Stimulated activated CD4-positive, alpha-beta T cell treated with anti-CD3 and anti-CD28 coated beads, Interleukin-4, amount 100 ng/mL, for 4 hours (primary cell): ENCODE measurements around the gene TAS2R40.
"Not testable (repeated sequence)": the region's sequence is repeated elsewhere in the genome, so short reads cannot be mapped to it uniquely, and the experiment has no call there.

Experiments
- DNase-seq, 2 experiments: peaks; one replicate each; pipeline ENCODE4 v3.0.0-alpha.2; 2020

Gene TAS2R40

DNA sequence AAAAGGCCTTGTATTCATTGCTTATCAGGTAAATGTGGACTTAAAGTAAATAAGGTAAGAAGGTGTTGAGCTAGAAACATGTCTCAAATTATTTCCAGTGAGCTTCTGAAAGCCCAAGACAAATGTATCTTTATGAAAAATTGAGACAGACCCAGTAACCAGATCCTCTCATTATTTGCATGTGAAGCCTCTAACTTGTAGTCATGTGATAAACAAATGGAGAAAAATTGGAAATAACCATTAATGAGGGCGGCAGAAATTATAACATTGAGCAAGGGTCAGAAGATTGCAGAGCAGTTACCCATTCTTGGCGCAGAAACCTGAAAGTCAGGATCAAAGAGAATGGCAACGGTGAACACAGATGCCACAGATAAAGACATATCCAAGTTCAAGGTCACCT, at the start of gene TAS2R40:
Gene TAS2R40, plus strand, starts transcription at position 301 of the 400 bp plus-strand sequence. Its CDS starts 42 bp downstream, at position 343.
- no peak for DNase-seq

DNA sequence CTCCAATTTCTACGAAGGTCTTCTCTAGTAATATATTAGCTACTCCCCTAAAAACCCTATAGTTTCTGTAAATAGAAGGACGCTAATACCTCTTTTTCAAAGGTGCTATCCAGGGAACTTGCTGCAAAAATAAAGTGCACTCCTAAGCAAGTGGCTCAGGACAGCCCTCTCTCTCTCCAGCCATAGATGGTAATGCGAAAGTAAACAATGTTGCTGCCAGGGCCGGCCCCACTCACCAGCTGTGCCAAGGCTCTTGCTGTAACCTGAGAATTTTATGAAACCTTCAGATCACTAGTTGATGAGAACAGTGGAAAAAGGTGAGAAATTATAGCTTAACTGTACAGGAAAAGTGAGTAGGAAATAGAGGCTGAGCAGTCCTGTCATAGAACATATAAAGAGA, 49.5 kb upstream of the TAS2R40 start:
- no peak for DNase-seq

DNA sequence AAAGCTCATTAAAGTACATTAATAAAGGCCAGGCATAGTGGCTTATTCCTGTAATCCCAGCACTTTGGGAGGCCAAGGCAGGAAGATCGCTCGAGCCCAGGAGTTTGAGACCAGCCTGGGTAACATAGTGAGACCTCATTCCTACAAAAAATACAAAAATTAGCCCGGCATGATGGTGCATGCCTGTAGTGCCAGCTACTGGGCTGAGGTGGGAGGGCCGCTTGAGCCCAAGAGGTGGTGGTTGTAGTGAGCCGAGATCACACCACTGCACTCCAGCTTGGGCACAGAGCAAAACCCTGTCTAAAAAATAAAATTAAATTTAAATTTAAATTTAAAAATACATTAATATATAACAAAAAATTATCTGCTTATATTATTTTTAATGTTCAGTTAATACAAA, 45.7 kb upstream of the TAS2R40 start:
- no peak for DNase-seq

DNA sequence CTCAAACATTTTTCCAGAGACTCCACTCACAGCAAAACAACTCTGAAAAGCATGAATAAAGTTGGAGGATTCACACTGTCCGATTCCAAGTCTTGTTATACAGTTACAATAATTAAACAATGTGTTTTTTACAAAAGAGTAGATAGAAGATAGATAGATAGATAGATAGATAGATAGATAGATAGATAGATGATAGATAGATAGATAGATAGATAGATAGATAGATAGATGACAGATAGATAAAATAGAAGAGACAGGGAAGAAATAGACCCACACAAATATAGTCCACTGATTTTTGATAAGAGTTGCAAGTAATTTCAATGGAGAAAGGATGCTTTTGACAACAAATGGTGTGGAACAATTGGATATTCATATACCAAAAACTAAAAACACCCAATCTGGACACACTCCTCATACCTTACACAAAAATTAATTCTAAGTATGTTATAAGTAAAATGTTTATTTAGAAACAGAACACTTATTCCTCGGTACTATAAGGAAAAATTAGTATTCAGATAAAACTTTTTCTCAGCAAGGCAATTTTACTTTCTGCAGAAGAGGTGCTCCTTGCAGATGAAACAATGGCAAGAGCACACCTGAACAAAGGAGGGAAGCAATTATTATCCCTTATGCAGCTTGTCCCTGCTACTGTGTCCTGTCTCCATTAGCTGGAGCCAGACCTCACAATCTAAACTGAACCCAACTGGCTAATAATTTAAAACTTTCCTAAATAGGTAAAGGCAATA, 44.3 kb upstream of the TAS2R40 start:
- DNase-seq, result no peak

DNA sequence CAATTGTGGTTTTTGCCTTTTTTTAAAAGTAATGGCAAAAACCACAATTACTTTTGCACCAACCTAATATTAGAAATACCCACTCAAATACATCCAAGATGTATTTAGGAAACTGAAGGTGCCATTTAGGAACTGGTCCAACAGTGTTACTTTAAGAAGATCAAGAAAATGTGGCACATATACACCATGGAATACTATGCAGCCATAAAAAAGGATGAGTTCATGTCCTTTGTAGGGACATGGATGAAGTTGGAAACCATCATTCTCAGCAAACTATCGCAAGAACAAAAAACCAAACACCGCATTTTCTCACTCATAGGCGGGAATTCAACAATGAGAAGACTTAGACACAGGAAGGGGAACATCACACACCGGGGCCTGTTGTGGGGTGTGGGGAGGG, 41.1 kb upstream of the TAS2R40 start:
- DNase-seq, result not testable (repeated sequence)

DNA sequence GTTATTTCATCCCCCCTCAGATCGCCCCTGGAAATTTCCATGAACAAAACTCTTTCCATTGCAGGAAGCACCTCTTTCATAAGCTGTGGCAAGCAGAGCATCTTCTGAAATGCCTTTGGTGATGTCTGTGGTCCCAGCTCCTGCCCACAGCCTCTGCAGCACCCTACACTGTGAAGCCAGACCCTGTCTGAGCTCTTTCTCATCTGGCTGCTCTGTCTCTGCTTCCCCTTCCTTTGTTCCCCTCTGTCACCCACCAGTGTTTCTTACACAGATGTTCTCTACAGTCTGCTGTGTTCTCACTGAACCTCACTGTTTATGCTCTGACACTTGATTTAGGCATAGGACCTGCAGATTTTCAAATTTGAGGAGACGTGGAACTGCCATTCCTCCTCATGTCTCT, 40.5 kb upstream of the TAS2R40 start:
- DNase-seq, result no peak

DNA sequence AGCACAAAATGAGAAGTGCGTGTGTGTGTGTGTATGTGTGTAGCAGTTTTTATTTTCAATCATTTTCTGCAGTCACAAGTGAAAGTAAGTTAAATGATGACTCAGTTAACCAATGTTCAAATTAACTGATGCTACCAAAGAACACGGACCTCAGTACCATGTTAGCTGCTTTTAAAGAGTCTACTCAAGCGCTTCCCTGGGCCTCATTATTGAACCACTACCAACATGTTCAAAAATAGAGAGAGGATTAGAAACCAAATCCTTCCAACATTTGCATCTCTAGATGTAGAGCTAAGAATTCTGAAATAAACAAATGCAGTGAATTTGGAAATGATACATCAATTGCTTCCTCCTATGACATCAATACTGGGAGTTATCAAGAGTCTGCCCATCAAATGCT, 38.8 kb upstream of the TAS2R40 start, which contains the start of gene TAS2R39:
Gene TAS2R39, plus strand, starts transcription at position 396 of the 400 bp plus-strand sequence. Its CDS starts 0 bp downstream, at position 396.
- DNase-seq, result no peak

DNA sequence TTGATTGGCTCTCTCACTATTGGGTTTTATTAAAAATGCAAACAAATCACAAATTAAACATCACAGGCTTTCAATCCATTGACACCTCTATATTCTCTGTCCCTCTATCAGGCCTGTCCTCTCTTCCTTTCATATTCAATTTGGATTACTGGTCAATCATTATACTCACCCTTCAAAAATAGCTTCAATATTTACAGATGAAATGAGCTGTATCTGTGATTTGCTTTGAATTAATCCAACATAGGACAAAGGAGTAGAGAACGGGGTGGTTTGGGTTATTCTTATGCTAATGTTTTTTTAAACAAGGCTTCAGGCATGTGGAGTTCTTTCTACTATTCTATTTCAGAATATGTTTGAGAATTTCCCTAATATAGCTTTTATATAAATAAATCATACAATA, 36.3 kb upstream of the TAS2R40 start:
- no peak for DNase-seq

DNA sequence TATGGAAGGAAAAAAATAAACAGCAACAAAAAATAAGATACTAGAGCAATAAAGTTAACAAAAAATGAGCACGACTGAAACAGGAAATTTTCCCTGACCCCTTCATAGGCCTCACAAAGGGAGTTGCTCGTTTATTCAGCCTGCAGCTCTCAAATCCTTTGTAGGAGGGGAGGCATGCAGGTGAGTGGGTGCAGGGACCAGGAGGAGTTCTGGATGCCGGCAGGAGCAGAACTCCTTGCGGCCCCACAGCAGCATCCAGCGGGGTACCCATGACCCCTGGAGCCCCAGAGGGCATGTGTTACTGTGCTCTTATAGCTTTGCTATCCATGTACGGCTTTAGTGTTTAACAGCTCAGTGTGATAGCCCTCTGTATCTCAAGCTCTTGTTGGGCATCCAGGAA, 32.8 kb upstream of the TAS2R40 start:
- no peak for DNase-seq

DNA sequence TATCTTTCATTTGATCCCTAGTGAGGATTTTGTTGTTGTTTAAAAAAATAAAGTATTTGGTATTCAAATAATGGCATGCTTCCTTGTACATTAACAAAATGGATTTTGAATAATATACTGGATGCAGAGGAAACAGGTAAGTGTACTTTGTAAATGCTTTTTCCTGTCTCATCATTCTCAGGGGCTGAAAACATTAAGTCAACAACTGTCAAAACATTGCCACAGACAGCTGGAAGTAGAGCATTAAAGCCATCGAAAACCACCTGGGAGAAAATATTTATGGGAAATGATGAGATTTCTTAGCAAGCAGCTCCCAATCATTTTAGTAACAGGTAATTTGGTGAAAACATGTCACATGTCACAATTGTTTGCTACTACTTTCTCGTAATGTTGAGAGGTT, 28.0 kb upstream of the TAS2R40 start:
- no peak for DNase-seq

DNA sequence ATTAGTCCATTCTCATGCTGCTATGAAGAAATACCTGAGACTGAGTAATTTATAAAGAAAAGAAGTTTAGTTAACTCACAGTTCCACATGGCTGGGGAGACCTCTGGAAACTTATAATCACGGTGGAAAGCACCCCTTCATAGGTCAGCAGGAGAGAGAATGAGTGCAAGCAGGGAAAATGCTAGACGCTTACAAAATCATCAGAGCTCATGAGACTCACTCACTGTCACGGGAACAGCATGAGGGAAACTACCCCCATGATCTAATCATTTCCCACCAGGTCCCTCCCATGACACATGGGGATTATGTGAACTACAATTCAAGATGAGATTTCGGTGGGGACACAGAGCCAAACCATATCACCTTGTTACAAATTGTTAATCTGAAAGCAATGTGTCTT, 22.8 kb upstream of the TAS2R40 start:
- DNase-seq, result no peak

DNA sequence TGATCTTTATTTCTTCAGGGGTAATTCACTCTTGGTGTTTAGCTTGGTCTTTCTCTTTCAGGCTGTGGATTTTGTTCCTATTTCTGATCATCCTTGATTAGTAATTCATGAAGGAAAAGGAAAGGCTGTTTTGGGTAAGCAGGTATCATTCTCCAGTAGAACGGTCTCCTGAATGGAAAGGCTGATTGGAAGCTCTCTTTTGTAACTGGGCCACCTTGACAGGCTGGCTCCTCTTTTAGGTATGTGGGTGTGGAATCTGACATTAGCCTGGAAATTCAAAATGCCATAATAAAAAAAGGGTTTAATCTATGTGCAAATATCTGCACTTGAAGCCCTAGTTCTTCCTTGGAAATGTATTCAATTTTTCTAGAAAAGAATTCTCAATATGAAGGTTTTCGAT, 19.7 kb upstream of the TAS2R40 start:
- no peak for DNase-seq

DNA sequence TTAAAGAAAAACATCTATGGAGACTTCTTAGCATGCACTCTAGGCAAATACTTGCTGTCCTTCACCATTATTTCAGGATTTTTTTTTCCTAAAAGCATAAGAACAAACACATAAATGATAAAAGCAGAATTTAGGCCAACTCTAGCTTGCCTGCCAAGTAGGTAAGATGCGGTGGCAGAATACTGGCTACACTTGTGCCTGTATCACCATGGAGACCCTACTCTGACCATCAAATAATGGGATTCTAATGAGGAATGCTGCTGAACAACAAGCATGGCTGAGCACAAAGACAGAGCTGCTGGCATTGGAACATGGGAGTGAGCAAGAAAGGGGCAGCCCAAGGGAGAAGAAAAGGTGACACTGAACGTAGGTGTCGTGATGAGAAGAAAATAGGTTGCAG, 18.5 kb upstream of the TAS2R40 start:
- no peak for DNase-seq

DNA sequence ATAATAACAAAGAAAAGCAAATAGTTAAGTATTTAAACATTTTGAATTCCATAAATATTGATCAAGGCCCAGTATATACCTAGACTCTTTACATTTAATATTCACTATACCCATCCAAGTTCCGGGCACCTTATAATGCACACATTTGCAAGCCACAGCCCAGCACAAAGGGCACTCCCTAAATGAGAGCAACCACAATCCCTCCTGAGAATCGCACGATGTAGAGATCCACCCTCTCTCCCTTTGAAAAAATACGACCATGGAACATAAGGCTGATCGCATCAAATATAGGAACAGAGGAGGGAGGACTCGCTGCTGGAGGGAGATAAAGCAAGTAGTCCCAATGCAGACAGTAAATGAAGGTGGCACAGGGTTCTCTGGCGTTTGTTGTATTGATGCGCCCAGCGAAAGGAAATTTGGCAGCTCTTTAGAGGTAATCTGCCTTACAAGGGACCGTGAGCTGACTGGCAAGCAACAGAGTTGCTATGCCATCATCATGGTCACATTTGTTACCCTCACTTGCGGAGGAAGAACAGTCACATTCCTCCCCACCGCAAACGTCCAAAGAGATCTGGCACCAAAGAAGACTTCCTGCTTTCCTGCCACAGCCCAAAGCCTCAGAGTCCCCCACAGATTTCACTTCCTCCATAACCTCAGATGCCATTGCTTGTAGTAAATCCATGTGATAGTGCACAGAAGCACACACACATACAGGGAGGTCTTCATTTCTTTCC, 16.1 kb upstream of the TAS2R40 start:
- no peak for DNase-seq

DNA sequence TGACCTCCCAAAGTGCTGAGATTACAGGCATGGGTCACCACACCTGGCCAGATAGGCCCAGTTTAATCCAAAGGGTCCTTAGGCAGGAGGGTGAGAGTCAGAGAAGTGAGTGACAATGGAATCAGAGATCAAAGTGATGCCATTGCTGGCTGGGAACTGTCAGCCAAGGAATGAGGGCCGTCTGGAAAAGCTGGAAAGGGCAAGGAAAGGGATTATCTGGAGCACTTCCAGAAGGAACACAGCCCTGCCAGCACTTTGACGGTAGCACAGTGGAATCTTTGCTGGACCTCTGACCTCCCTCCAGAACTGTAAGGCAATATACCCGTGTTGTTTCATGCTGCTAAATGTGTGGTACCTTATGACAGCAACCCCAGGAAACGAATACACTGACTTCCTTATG, 11.3 kb upstream of the TAS2R40 start:
- DNase-seq, result no peak

DNA sequence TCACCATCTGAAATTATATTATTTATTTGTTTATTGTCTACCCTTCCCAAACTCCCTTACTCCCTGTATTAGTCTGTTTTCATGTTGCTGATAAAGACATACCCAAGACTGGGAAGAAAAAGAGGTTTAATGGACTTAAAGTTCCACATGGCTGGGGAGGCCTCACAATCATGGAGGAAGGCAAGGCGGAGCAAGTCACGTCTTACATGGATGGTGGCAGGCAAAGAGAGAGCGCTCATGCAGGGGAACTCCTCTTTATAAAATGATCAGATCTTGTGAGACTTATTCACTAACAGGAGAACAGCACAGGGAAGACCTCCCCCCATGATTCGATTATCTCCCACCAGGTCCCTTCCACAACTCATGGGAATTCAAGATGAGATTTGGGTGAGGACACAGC, 8.4 kb upstream of the TAS2R40 start:
- DNase-seq, result not testable (repeated sequence)

DNA sequence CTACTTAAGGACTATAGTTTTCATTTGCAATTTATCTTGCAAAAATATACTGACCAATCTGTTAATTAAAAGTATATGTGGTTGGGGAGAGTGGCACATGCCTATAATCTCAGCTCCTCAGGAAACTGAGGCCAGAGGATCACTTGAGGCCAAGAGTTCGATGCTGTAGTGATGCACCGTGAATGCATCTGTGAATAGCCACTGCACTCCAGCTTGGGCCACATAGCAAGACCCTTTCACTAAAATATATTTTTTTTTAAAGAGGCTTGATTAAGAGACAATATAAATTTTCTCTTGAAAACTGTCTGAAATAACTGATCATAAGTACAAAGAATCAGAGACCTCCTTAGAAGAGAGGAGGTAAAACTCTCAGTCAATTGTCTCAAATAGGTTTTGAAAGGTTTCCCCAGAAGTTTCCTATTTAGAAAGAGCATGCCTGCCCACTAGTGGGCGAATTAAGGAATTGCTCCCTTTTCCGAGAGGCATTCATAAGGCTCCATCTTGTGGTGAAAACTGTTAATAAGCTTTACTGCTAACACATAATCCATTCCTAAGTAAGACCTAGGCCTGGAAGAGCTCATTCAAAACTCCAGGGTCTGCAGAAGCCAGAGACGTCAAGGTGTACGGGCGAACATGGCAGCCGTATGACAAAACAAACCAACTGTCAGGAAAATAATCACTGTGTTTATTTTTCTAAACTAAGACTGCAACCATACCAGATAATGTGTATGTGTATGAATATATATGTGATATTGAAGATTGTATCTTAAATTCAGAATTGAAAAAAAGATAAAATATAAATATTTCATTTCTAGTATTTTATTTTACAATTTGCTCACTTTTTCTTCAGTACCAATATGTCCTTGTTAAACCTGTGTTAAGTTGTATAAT, 6.8 kb upstream of the TAS2R40 start:
- peak; percentile 28 to 50 for DNase-seq

DNA sequence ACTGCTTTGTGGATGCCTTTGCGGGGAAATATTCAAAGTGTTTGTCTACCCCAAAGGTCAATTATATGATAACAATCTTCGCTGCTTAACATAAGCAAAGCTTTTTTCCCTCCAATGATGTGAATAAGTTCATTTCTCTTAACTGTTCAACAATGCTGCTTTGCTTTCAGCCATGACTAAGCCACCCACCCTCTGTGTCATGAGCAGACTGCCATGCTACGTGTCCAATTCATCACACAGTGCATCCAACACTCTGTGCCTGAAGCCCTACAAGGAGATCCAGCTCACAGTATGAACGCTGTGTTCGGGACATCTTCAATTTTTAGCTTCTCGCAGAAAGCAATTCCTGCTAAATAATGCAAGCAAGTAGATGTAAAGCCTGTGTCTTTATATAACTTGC, 5.7 kb upstream of the TAS2R40 start:
- no peak for DNase-seq

DNA sequence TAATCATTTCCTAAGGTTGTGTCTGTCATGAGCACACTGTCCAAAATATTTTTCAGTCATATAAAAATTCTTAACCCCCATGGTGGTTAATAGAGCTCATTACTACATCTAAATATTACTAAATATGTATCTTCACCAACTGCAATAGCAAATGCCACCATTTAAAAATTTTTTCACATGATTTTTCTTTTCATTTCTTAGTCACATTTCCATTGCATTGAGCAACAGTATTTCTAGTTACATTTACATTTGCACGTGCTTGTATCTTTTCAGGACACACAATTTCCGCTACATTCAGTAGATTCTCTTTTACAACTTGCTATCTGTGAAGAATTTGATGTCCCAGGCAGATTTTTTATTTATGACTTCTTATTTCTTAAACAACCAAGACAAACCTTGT, 5.2 kb upstream of the TAS2R40 start:
- no peak for DNase-seq

DNA sequence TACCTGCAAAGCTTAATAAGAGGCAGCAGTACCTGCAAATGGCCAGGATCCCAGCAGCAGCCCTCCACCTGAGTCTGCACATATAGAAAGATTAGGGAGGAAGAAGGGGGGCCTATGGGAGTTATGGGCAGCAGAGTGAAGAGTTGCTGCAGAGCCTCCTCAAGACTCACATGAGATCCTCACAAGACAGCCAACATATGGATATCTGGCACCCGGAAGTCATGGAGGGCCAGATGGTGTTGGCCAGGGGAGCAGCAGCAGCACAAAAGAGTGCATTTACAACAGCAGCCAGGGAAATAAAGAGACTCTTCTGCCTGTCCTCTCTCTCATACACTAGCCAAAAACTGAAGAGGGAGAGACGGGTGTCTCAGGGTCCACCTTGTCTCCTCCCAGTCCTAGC, 4.0 kb upstream of the TAS2R40 start:
- no peak for DNase-seq

DNA sequence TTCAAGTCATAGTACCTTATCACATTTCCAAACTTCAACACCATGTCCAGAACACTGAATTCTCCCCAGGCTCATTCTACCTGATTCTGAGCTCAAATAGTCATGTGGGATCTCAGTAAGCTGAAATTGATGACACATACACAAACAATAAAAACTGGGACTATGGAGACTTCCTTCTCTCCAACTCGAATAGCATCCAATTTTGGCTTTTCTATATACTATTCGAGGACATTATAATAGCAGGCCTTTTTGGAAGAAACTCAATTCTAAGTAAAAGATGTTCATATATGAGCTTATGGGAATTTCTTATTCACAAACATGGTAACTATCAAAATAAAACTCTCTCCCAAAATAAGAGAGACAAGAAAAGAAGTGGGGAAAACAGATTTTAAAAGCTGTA, 551 bp upstream of the TAS2R40 start:
- DNase-seq, result no peak

DNA sequence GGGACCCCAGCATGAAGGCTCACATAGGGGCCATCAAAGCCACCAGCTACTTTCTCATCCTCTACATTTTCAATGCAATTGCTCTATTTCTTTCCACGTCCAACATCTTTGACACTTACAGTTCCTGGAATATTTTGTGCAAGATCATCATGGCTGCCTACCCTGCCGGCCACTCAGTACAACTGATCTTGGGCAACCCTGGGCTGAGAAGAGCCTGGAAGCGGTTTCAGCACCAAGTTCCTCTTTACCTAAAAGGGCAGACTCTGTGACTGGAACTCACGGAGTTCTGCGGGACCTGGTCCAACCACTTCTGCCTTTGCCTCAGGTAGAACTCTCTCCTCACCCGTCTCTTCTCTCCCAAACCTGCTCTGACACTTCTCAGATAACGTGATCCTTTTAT, 945 bp downstream of the TAS2R40 start:
- no peak for DNase-seq

DNA sequence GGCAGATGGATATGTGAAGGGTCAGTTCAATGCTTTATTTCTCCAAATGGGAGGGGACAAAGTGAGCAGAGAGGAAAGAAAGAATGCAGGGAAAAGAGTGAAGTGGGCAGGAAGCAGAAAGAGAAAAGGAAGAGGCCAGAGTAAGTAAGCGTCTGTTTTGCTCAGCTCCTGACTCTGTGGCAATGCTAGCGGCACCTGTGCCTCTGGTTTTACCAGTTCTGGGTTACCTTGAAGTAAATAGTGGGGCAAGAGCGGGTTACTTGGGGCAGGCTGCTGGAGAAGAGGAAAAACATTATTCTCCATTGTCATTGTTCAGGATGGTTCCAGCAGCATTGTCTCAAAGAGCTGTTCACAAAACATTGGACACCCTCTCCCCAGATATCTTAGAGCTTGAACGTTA, 1.9 kb downstream of the TAS2R40 start:
- DNase-seq, result no peak

DNA sequence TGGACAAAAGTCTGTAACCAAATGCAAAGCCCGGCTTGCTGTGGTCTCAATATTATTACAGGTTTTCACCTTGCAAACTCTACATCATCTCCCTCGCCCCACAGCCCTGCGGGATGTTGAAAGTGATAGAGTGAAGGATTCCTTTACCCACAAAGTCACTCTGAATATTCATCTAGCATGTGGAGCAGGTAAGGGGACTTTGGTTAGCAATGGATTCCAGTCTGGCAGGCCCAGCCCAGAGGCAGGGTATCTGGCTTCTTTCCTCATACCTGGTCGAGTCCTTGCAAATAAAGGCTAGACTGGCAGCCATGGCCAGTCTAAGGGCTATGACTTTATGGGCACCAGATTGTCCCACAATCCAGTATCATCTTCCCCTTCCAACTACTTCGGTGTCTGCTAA, 3.2 kb downstream of the TAS2R40 start:
- DNase-seq, result no peak
